ENCODE results near the gene ALKBH5.

- TF ChIP-seq CTCF (IDR thresholded peaks at IDR 0.05) = no peak
- no peak for TF ChIP-seq POLR2A (IDR thresholded peaks at IDR 0.05)
Observed at GRCh38 chr17:18176176-18176575, 7.5 kb upstream of the ALKBH5 start.

Data from heart left ventricle (tissue), 13 donors.